HG02588 (cell line): ENCODE measurements around the gene CD82.
"Not testable (repeated sequence)": the region's sequence is repeated elsewhere in the genome, so short reads cannot be mapped to it uniquely, and the experiment has no call there.

ENCODE experiments used
- ATAC-seq: cut with Tn5 transposase; IDR thresholded peaks from one replicate; pipeline ENCODE4 v1.9.1; 2021; ENCODE audit warnings: mild to moderate bottlenecking, moderate library complexity; ENCODE audit not compliant: unreplicated experiment

Gene CD82

DNA sequence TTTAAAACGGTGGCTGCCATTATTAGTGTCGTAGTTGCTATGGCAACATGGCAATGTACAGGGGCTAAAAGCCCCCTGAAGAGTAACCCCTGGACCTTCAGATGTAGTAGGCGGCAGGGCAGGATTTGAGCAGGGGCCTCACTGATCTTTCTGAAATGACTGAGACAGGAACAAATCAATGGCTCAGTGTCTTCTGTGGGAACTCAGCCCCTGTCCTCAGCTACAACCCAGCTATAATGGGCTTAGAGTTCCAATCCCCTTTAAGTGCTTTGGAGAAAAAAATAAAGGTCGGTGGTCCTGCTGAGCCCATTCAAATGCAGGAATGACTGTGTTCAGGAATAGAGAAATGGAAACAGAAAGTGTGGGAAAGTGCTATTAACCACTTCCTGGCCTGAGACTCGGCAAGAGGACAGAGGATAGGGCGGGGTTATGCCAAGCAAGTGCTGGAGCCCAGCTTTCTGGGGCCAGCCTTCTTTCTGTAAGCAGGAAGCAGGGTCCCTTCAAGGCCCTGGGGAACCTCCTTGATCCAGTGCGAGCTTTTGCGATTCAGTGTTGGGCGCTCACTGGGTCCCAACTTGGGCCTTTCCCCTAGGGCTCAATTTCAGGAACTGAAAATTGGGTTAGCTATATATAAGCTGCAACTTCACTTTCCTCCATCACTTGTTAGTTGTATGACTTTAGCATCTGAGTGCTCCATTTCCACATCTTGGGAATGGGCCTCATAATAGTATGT, 6.1 kb upstream of the CD82 start:
- ATAC-seq: peak; percentile 79

- ATAC-seq: not testable (repeated sequence)
Measured at GRCh38 chr11:44559940-44560300, 5.5 kb upstream of the CD82 start.

DNA sequence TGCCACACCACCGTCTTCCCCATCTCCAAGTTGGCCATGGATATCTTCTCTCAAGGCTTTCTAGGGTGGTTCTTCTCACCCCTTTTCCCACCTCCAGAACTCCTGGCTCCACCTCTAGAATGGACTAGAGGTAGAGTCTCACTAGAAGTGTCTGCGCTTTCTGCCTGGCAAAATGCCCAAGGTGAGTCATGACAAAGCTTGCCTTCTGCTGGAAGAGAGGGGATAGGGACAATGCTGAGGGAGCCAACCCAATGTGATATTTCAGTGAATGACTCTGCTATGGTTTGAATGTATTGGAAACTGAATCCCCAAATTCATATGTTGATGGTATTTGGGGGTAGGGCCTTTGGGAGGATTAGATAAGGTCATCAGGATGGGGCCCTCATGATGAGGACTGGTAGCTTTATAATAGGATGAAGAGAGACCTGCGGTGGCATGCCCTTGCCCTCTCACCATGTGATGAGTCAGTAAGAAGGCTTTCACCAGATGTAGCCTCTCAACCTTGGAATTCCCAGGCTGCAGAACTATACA, 4.1 kb upstream of the CD82 start:
- ATAC-seq: no peak

- ATAC-seq: no peak
Measured at GRCh38 chr11:44561964-44562734, 3.3 kb upstream of the CD82 start.

DNA sequence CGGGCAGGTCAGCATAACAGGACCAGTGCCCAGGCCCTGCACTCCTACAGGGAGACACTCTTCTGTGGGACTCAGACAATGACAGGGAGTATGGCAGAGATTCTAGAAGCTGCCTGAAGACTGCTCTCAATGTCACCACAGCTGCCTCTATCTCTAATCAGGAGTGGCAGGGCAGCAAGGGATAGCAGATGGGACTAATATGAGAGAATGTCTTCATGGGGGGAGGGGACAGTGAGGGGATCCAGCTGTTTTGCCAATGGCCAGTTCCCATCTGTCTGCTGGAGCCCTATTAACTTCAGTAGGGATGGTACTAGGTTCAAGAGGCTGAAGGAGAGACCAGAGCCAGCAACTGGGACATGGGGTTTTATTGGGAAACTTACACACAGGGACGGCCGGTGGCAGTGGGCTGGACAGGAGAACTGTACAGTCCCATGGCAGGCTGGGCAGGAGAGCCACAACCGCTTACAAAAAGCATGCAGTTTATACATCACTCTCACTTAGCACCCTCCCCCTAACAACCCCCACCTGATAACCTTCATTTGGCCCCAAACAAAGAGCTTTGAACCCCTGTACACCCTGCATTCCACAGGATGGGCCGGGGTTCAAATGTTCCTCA, 2.5 kb upstream of the CD82 start:
- no peak for ATAC-seq

DNA sequence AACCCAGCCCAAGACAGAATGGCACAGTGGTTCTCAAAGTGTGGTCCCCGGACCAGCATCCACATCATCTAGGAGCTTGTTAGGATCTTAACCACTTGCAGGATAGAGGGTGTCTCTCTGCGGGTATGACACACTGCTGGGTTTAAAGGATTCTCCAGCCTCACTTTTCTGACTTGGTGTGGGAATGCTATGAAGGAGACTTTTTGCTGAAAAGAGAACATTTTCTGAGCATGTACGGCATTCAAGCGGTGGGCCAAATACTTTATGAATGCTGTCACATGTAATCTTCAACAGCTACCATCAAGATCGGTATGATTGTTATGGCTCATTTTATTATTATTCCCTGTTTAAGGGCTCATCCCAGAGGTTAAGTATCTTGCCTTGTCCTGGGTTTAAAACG, 1.8 kb upstream of the CD82 start:
- ATAC-seq: no peak

DNA sequence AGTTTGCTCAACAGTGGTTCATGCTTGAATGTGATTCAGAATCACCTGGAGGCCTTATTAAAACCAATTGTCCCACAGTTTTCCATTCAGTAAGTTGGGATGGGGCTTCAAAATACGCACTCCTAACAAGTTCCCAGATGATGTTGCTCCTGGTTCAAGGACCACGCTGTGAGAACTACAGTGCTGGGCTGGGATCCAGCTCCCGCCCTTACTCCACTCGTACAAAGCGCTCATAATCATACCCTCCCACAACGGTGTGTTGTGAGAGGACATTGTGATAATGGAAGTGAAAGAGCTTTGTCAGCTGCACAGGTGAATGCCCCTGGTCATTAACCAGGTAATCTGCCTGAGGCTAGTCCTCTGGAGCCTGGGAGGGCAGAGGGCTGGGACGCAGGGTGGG, 1.3 kb upstream of the CD82 start:
- no peak for ATAC-seq

DNA sequence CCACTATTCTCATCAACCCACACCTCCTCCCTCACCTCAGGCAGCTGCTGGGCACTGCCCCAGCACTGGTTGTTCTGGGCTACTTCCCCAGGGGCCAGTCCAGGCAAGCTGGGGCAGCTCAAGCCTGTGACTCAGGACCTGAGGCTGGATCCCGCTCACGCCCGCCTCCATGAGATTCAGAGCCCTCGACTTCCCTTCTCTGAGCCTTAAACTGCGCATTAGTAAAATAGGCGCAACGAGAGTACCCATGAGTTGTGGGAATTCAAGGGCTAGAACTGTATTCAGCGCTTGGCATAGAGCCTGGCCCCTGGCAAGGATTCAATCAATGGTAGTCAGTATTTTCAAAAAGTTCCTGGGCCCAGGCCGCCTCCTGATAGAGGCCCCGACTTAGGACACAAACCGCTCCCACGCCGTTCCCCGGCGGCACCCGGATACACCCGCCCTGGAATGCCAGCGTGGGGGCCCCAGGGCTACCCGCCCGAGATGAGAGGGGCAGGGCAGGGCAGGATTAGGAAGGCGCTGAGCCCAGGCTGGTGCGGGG, 723 bp upstream of the CD82 start:
- ATAC-seq: no peak

DNA sequence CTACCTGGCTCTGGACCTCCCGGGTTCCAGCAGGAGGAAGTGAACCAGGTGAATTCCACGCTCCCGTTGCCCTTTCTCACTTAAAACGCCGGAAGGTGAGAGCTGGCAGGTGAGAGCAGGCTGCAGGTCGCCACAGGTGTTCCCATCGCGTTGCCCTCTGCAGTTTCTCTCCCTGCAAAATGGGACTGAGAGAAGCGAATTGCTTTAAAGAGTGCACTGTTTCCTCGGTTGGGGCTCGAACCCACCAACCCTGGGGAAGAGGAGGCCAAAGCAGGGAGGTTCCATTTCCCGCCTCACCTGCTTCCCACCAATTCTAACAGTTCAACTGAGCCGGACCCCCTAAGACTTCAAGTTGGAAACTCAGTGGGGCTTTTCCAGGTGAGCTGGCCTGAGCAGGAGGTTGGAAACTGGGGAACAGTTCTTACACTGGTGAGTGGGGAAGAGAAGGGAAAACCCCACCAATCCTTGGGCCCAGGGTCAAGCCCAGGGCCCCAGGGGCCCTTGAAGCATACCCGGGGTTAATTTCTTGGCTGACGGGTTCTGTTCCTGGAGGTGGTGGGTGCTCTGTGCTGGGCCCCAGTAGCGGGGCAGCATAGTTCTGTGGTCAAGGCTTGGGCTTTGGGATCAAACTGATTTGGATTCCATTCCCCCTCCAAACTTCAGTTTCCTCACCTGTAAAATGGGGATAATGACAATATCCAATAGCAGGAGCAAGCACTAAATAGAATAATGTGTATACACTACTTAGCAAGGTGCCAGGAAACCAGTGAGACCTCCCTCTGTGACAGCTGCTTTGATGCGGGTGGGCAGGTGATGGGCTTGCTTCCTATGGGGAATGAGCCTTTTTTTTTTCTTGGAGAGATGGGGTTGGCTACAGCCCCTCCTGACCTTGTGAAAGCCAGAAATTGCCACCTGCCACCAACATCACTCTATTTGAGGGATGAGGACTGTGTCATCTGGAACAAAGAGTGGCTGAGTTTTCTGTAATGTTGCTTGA, 788 bp downstream of the CD82 start:
- ATAC-seq: no peak

GRCh38 chr11:44566952-44567875, 1.8 kb downstream of the CD82 start:
- ATAC-seq: no peak

GRCh38 chr11:44567876-44568256, 2.4 kb downstream of the CD82 start:
- ATAC-seq: no peak

DNA sequence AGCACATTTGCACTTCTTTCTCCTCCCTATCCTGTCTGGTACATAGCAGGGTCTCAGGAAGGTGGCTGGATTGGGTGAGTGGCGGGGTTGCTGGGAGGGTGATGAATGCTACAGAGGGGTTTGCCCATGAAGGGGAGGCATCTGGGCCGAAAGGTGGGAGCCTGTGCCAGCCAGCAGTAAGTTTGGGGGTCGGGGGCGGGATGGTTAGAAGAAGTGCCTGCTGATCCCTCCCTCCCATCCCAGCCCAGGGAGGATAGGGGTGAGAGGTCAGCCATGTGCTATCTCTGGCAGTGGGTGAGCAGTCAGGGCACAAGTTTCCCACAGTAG, 2.8 kb downstream of the CD82 start:
- ATAC-seq: no peak

DNA sequence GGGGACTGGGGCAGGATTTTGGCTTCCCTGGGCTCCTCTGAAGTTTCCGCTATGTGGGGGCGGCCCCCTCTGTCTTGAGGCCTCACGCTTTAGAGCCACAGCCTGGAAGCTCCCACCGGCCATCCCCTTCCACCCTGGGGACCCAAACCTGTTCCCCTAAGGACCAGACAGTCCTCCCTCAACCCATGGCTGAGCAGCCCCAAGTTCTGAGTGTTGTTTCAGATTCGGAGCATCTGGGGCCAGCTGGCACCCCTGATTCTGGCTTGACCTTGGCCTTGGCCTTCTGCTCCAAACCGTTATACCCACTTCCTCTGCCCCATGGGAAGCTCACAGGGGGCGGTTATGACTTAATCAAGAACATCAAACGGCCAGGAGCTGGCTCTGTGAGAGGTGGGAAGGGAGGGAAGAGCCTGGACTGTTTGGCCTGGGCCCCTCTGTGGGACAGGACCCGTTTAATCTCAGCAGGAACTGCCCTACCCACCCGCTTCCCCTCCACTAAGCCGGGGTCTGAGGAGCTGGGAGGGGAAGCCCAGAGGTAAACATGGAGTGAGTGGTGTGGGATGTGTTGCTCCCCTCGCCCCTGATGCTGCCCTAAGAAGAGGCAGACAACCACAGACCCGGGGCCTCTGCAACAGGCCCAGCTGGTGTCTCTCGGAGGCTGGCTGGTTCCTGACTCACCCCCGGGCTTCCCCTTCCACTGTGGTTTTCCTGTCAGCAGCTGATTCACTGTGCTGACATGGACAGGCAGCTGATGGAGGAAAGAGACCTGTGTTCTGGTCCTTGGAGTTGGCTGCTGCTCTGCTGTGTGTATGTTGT, 3.4 kb downstream of the CD82 start:
- ATAC-seq: peak; percentile 42

- no peak for ATAC-seq
Measured at GRCh38 chr11:44570411-44571155, 5.1 kb downstream of the CD82 start.

- no peak for ATAC-seq
Measured at GRCh38 chr11:44571871-44572270, 6.4 kb downstream of the CD82 start.

DNA sequence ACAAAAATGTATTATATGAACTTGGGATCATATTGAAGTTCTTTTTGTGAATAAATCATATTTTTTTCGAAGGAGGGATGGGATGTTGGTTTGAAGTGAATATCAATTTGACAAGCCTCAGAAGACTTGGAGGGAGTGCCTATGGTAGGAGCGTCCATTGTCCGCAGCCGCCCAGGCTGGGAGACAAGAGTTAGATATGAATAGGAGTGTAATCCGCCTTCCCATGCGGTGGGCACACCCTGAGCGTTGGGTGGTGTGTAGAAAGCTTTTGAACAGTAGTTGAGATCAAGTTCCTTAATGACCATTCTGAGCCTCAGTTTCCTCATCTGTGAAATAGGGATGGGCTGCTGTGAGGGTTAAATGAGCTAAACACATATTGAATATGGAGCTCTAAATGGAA, 7.0 kb downstream of the CD82 start:
- no peak for ATAC-seq

DNA sequence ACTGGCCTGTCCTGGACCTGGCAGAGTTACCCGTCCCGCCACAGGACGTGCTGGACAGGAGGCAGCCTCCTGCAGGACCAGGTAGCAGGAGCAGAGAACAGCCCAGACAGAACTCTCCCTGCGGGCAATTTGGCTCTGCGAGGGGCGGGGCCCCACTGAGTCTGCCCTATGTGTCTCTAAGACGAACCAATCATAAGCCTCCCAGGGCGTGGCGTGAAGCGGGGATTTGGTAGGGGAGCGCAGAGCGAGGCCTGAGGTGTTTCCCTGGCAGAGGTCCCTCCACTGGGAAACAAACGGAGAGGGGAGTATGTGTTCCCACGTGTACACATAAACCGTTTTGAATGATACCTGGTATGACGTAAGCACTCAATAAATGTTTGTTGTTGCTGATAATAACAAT, 7.4 kb downstream of the CD82 start:
- ATAC-seq: no peak

DNA sequence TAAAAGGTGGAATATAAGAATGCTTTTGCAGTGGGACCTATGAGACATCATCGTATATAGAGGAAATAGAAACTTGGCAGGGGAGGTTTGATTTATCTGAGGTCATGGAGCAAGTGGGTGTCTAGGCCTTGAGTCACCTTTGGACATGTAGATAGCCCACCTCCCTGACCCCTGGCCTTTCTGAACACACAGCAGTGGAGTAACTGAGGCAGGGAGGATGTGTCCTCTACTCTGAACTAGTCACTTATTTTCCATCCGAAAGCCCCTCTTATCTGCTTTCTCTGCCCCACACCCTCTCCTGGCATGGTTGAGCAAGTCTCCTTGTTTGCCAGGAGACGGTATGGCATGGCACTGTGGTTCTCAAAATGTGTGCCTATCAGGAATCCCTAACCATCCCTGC, 7.9 kb downstream of the CD82 start:
- ATAC-seq: no peak
